Kidney capillary endothelial cell (primary cell): Measurements from ENCODE around the gene ATP6V0D1.
"Not testable (repeated sequence)": the region's sequence is repeated elsewhere in the genome, so short reads cannot be mapped to it uniquely, and the experiment has no call there.

ENCODE experiments used
- DNase-seq: peaks from one replicate; pipeline ENCODE4 v3.0.0-alpha.2; 2018; ENCODE audit warnings: low spot score

The ATP6V0D1 gene

DNA sequence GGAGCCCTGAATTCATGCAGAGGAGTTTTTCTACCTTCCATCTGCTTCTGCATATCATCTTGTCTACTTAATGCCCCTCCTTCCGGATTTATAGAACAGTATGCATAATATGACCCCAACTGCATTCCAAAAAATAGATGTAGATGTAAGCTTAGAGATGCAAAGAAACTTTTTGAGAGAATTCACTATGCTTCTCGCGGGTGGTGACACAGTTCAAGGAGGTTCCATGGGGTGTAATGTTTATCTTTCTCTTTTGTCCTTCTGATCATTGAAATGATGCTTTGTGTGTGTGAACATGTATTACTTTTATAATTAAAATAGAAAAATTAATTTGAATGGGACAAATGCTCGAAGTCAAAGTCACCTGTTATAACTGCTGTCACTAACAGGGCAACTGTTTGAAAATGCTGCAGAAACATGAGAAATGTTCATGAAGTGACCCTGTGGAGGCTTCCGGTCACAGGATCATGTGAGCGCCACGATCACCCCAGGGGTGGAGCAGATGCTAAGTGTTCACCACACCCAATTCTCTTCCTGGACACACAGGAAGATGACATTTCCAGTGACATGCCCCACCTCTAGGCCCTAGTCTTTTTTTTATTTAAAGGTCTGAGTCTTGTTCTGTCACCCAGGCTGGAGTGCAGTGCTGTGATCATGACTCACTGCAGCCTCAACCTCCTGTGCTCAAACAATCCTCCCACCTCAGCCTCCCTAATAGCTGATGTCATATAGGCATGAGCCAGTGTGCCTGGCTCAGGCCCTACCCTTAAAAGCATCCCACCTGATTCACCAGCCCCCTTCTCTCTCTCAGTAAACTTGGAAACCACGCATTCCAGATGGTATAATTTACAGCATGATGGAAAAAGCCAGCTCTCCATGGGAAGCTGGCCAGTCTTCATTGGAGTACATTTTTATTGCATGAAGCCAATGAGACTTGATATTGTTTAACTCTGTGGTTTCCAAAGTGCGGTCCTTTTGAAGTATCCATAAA lies 23.4 kb upstream of the ATP6V0D1 start:
- peak; percentile 77 for DNase-seq

DNA sequence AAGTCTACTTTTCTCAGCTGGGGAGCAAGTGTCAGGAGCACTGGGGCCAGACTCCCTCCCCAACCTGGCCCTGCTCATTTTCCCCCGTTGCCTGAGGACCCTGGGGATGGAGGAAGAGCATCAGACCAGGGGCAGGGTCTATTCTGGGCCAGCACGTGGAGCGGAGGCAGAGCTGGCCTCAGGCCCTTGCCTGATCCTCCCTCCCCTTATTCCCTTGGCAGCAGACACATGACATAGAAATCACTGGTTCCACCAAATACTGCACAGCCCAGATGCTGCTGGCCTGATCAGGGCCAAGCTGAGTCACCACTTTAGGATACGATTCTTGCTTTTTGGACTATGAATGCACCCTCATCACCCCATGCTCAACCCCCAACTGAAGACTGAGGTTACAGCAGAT lies 18.1 kb upstream of the ATP6V0D1 start:
- DNase-seq, result no peak

DNA sequence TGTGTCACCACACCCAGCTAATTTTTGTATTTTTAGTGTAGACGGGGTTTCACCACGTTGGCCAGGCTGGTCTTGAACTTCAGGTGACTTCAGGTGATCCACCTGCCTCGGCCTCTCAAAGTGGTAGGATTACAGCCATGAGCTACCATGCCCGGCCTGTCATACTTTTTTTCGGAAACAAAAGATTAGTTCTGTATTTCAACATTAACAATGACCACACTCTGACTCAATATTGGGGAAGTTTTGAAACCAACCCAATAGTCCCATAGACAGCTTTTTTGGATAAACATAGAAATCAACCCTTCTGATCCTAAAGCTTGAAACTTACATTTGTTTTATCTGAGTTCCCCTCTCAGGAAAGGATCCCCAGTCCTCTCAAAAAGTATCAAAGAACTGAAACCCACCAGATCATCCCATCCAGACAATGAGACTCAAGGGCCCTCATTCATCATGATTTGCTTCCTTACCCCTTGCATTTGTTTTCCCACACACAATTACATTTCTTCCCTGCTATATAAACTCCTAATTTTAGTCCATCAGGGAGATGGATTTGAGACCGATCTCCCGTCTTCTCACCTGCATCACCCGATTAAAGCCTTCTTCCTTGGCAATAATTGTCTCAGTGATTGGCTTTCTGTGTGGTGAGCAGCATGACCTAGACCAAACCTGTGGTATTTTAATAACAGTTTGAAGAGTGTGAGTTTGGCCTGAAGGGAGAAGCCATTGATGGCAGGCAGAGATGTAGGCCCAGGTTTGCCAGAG lies 9.6 kb upstream of the ATP6V0D1 start:
- no peak for DNase-seq

DNA sequence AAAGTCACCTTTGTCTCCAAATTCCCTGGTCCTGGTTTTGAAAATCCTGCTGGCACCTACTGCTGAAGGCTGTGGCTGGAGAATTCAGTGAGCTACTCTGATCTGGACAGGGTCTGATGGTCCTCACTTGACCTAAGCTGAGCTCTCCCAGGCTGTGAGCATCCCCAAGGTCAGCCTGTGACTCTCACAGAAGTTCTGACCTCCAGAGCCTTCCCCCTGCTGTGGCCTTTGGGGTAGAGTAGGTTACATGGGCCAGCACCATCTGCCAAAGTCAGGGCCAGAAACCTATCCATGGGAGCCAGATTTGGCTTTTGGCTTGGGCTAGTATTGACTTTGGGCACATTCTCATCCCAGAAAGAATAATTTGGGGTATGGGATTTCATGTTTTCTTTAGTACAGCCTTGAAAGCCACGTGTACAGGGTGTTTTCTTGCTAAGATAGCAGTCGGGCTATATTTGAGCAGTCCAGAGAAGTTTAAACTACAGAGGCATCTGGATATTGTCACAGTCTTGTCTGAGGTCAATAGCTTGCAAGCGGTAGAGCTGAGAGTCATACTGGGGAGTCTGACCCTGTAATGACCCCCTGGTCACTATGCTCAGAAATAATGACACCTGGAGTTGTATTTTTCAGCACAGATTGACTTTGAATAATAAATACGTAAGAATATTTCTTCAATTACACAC lies 8.6 kb upstream of the ATP6V0D1 start:
- no peak for DNase-seq

DNA sequence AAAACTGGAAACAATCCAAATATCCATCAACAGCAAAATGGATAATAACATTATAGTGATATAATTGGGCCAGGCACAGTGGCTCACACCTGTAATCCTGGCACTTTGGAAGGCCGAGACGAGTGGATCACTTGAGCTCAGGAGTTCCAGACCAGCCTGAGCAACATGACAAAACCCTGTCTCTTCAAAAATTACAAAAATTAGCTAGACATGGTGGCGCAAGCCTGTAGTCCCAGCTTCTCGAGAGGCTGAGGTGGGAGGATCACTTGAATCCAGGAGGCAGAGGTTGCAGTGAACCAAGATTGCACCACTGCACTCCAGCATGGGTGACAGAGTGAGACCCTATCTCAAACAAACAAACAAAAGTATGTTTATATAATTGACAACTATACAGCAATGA lies 6.6 kb upstream of the ATP6V0D1 start:
- not testable (repeated sequence) for DNase-seq

DNA sequence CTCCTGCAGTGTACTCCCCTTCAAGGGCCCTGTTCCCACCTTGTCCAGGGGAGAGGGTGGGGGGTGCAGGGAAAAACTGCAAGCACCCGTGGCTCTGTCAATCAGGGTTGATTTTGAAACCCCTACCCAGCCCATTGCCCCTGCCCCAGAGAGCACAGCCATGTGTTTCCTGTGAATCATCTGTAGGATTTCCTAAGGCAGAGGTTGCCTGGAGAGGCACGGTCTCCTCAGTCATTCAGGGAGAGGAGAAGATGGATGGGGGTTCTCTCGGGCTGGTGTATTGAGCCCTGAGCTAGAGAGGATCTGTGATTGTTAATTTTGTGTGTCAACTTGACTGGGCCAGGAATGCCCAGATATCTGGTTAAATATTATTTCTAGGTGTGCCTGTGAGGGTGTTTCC lies 5.8 kb upstream of the ATP6V0D1 start:
- DNase-seq, result peak; percentile 40

DNA sequence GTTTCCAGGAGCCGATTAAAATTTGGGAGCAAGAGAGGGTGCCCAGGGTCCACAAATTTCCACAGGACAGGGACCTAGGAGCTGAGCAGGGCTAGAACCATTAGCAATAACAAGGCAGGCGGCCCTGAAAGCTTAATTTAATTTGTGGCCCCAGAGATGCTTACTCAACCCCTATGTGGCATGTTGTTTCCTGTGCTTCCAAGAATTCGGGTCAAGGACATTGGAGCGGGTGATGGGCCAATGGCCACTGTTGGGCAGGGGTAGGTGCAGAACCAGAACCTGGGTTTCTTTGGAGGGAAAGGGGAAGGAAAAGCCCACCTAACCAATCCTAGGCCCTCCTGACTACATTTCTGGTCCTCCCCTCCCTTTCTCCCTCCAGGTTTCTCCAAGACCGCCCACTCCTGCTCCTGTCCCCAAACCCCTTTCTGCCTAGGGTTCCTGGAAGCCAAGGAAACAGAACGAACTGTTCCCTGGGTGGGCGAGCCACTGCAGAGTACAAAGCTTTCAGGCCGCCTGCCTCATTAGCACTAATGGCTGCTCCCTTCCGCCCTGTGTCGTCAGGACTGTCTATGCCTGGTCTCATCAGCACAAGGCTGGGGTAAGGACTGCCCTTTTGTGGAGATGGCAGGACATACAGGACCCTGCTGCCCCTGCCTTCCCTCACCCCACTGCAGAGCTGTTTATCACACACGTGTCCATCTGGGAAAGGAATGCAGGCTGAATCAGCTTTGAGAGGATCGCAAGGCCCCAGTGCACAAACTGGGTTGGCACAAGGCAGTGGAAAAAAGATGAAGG lies 3.0 kb upstream of the ATP6V0D1 start:
- DNase-seq, result no peak

DNA sequence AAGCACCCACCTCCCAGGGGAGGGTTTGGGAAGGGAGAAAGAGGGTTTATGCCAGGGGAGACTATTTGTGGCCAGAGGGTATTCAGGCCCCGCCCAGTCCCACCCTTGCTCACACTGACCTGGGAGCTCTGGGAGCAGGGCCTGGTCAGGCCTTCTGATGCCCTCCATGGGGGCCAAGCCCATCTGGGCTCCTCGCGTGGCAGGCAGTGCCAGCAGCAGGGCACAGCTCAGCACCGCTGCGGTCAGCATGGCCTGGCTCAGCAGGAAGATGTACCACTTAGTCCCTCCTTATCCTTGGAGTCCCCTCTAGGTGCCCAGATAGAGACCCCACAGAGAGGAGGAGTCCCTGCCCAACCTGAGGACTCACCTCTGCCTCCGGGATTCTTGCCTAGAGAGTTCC lies 2.2 kb upstream of the ATP6V0D1 start, which contains the start of gene AGRP:
AGRP (minus strand) TSS at position 398 of the 400 bp plus-strand sequence; CDS start at position 249, 149 bp downstream.
- no peak for DNase-seq

DNA sequence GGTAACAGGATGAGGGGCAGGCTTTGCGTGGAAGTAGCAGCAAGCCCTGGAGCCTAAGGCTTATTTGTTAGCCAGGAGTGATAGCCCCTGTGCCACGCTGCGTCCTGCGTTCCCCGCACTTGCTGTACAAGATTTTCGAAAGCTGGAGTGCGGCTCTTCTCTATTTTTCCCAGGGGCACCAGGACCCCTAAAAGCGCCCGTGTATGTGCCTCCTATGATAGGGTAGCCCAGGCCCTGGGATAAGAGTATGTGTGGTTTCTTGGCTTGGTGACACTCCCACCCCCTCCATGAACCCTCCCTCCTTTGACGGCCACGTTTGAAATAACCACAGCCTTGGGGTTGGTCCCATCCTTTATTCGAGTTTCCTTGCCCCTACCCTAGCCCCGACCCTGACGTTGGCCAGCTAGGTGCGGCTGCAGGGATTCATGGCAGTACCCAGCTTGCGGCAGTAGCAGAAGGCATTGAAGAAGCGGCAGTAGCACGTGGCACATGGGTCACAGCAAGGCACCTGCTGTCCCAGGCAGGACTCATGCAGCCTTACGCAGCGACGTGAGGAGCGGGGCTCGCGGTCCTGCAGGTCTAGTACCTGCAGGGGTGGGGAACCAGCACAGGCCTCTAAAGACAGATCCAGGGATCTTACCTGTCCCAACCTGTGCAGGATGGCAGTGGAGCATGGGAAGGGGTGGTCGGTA lies 1.4 kb upstream of the ATP6V0D1 start:
- DNase-seq, result no peak

DNA sequence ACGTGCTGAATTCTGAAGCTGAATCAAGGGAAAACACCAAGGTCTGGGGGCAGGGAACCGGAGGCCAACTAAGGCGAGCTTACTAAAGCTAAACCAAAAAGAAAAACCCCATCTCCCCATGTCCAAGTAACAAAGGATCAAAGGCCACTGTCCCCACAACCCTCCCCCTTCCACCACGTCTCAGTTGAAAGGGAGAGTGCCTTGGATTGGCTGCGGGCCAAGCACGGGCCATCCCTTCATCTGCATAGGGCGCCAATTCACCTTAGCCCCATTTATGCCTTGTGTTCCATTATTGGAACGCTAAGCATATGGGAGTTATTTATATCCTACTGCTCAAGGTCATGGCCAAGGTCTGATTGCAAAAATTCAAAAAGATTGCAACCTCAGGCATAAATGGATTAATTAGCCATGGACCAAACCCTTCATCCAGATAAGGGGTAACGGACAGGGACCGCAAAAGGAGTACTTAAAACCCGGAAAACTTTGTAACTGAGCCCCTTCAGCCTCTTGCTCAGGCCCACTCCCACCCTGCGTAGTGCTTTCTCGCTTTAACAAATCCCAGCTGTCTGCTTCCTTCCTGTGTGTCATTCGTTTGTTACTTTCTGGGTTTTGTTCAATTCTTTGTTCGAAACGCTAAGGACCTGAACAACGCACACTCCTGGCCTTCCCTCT lies 740 bp upstream of the ATP6V0D1 start:
- DNase-seq, result peak; percentile 68

DNA sequence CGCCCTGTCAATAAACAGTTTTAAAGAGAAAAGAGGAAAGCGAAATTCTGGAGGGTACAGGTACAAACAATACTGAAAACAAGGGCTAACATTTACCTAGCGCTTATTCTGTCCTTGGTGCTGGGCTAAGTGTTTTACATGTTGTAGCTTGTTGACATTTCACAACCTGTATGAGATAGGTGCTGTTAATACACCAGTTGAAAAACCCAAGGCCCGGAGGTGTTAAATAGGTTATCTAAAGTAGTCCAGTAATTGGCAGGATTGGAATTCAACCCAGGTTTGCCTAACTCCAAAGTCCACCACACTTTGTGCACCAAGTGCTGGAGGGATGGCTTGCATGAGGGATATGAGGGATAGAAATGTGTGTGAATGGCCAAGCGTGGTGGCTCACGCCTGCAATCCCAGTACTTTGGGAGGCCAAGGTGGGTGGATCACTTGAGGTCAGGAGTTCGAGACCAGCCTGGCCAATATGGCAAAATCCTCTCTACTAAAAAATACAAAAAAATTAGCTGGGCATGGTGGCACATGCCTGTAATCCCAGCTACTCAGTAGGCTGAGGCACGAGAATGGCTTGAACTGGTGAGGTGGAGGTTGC lies 2.9 kb downstream of the ATP6V0D1 start:
- DNase-seq, result no peak

DNA sequence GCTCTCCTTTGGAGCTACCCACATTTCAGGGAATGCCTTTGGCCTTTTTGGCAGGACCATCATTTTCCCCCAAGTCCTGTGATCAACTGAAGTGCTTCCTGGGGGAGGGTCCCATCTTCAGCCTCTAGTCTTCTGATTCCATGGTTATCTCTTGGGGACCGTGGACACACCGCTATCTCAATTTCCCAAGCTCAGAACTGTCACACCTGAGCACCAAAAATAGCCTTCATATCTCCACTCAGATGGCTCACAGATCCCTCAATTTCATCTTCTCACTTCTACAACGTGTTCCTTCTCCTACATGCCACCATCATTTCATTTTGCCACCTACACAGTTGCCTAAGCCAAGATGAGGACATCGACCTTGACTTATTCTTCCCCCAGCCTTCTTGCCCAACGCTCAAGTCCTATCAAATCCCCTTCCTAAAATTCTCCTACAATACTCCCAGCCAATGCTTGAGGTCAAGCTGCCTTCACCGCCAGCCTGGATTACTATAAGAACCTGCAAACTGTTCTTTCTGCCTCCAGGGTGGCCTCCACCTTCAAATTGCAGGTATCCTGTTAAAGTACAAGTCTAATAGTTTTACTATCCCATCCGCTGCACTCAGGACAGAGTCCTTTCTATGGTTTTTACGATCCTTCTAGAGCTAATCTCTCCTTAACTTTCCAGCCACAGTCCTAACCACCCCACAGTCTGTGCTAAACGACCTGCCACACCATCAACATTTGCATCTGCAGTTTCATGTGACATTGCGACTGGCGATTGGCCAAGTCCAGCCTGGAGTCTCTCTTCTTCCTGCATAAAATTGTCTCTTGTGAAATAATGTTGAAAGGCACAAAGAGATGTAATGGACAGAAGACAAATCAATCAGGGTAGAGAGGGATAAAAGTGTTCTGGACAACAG lies 6.2 kb downstream of the ATP6V0D1 start:
- DNase-seq, result no peak

DNA sequence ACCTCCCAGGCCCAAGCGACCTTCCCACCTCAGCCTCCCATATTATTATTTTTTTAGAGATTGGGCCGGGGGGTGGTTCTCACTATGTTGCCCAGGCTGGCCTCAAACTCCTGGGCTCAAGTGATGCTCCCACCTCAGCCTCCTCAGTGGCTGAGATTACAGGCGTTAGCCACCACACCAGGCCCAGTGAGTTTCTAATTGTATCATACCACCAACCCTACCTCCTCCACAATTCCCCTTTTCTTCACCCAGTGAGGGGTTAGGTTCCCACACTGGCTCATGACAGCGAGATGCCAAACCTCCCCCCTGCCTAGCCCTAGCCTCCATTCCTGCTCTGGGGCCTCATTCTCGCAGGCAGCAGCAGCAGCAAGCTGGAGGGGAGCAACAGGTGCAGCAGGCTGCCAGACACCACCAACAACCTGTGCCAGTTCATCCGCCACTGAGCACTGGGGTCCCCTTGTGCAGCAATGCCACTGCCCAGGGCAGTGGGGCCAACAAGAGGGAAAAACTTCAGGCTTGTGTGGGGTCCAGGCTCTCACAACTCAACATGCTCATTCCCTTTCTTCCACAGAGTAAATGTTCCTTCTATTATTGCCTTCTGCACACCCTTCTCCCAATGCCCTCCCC lies 9.1 kb downstream of the ATP6V0D1 start:
- DNase-seq, result no peak

DNA sequence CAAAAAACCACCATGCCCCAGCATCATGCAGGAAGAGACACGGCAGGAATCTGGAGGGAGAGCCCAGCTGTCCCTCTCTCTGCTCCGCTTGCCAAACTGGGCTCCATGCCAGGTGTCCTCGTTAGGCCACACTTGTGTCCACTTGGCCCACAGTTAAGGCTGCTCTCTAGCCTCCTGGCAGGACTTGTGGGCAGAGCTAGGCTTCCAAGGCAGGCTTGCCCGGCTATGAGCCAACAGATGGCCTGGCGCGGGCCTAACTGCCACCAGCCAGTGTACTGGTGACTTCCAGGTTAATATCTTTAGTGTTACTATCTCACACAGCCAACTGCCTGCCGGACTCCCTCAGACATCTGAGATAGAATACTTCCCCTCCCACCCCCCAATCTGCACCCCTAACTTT lies 10.6 kb downstream of the ATP6V0D1 start:
- DNase-seq, result no peak

DNA sequence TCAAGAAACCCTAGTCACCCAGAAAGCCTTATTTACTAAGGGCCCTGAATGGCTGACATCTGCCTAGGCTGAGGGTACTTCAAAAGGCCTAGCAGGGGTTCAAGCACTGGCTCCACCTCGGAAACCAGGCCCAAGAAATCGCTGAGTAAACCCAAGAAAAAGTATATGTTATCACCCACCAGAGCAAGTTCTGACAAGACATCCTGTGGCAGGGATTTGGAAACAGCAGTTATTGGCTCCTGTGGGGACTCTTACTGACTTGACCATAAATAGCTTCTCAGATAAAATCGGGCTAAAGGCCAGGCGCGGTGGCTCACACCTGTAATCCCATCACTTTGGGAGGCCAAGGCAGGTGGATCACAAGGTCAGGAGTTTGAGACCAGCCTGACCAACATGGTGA lies 12.2 kb downstream of the ATP6V0D1 start:
- DNase-seq, result no peak

DNA sequence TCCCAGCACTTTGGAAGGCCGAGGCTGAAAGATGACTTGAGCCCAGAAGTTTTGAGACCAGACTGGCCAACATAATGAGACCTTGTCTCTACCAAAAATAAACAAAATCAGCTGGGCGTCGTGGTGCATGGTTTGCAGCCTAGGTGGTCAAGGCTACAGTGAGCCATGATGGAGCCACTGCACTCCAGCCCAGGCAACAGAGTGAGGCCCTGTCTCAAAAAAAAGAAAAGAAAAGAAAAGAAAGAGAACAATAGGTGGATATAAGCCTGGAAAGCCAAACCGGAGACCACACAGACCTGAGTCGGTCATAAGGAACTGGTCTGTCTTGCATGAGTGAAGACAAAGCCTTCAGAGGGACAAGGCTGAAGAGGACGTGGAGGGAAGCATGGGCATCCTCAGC lies 14.4 kb downstream of the ATP6V0D1 start:
- DNase-seq, result no peak

DNA sequence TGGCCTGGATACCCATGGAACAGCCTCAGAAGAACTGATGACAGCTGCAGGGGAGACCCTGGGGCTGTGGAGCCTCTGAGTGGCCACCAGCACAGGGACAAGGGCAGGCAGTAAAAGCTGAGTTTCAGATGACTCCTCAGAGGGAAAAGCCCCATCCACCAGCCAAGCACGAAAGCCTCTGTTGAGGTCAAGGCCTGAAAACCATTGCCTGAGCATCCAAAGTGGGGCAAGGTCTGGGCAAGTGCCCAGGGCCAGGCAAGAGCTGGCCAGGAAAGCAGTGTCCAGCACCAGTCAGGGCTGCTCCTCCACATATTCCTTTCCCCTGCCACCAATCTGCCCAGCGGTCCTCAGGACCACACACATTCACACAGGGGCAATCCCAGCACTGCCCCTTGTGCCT lies 16.4 kb downstream of the ATP6V0D1 start:
- DNase-seq, result no peak

DNA sequence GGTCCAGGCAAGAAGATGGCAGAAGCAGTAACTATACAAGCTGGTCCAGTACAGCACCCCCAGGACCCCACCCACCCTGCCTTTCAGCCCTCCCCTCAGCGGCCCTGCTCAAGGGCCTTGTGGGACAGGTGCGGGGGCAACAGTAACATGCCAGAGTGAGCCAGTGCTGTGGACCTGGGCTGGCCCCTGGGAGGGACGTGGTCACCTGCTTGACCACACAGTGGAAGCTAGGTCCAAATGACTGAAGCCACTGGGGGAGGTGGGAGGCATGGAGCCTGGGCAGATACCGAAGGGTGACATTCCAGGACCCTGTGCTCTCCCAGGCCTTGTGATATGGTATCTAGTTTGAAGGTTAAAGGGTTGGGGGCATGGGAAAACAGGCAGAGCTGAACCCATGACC lies 17.3 kb downstream of the ATP6V0D1 start:
- no peak for DNase-seq
